Activated T-cell treated with anti-CD3 and anti-CD28 coated beads, Interleukin-2, amount 50 U/mL, for 1 hour (primary cell): Measurements from ENCODE around the gene GNAS-AS1.

Source experiments
- DNase-seq: peaks from one replicate; pipeline ENCODE4 v3.0.0-alpha.2; 2020

GNAS-AS1 gene

DNA sequence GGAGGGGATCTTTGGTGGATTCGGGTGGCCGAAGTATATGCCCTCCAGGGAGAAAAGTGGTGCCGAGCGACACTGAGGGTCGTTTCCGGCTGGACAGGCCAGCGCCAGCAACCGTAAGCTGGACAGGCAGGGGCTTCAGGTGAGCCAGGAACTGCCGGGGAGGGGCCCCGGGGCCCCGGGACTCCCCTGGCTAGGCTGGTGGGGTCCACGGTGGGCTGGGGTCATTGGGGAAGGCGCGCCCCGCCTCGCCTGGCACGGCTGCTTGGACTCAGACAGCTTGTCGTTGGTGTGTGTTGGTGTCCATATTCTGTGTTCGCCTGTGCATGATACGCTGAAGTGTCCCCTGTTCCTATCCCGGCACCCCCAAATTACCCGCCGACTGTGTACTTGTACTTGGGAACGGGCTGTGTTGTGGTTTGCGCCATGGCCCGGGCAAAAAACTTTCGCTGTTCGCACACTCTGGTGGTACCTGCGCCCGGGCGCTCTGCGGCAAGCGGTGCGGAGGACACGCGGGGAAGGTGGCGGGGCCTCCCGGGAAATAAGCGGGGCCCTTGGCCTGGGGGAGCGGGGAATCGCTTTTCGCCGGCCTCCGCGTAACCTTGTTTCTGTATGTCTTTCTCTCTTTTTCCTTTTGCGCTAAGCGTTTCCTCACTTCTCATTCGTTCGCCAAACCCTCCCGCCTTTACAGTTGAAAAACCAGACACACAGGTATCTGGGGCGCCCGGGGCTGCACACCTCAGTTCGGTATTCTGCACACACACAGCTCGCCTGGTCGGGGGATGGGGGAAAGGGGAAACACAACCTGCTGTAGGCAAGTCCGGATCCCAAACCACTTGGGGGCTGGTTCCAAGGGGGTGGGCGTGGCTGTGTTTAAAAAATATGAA is 5.0 kb upstream of the GNAS-AS1 start:
- DNase-seq, result no peak

DNA sequence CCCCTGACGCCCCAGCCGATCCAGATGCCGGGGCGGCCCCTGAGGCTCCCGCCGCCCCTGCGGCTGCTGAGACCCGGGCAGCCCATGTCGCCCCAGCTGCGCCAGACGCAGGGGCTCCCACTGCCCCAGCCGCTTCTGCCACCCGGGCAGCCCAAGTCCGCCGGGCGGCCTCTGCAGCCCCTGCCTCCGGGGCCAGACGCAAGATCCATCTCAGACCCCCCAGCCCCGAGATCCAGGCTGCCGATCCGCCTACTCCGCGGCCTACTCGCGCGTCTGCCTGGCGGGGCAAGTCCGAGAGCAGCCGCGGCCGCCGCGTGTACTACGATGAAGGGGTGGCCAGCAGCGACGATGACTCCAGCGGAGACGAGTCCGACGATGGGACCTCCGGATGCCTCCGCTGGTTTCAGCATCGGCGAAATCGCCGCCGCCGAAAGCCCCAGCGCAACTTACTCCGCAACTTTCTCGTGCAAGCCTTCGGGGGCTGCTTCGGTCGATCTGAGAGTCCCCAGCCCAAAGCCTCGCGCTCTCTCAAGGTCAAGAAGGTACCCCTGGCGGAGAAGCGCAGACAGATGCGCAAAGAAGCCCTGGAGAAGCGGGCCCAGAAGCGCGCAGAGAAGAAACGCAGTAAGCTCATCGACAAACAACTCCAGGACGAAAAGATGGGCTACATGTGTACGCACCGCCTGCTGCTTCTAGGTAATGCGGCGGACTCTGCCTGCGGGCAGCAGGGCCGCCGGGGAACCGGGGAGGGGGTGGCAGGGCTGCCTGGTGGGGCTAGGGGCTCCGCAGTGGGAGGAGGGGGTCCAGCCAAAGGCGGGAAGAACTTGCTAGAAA is 4.2 kb upstream of the GNAS-AS1 start:
- peak; percentile 32 for DNase-seq

GRCh38 chr20:58853976-58854637 is 3.4 kb upstream of the GNAS-AS1 start:
- DNase-seq, result no peak

DNA sequence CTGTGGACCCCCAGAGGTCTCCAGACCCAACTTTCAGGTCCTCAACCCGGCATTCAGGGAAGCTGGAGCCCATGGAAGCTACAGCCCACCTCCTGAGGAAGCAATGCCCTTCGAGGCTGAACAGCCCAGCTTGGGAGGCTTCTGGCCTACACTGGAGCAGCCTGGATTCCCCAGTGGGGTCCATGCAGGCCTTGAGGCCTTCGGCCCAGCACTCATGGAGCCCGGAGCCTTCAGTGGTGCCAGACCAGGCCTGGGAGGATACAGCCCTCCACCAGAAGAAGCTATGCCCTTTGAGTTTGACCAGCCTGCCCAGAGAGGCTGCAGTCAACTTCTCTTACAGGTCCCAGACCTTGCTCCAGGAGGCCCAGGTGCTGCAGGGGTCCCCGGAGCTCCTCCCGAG is 2.8 kb upstream of the GNAS-AS1 start:
- no peak for DNase-seq

- peak; percentile 63 for DNase-seq
These were observed 2.0 kb upstream of the GNAS-AS1 start, which contains the start of gene GNAS for GRCh38 chr20:58852543-58853271. Gene GNAS (plus strand): TSS chr20:58852716.

DNA sequence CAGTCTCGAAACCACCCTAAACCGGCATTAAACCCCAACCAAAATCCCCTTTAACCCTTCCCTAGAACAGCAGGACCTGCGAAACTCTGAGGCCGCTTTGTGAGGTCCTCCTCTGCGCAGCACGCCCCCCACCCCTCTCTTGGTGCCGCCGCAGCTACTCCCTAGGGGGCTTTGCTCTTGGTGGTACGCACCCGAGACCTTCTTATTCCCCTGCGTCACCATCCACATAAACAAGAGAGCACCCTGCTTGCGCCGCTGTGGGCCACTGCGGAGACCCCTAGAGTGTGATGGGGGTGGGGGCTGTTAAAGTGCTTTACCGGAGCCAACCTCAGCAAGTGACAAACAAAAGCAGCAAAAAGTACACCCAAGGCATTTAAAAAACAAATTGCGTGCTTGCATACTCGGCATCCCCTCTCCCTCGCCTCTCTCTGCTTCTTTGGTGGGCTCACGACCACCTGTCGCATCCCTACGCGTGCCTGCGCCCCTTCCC is 1.3 kb upstream of the GNAS-AS1 start:
- DNase-seq, result no peak

DNA sequence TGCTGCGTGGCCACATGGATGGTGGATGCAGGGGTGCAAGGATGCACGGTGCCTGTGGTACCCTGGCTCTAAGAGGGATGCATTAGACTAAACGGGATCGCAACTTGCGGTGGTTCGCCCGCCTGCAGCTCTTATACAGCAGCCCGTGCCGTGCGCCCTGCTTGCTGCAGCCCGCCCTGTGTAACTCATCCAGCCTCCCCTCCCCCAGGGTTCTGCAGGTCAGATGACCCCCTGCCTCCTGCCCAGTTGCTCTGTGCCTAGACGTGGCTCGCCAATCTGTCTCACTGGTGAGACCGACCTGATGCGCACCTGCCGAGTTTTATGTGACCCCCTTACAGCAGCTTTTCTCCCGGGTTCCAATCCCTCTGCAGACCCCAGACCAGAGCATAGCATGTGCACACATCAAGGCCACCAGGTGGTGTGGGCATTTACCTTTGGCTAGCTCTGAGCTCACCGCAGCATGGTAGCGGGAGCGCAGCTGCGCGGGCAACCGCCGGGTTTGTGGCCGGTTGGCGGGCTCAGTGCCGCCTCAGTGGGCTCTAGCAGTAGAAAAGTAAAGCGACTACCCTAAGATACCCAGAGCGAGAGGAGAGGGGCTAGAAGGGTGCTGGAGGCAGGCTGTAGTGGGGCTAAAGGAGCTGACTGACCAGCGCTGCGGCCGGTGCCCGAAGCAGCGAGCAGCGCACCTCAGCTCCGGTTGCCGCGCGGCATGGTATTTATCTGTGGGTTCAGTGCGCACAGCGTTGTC is 693 bp upstream of the GNAS-AS1 start:
- DNase-seq, result no peak

DNA sequence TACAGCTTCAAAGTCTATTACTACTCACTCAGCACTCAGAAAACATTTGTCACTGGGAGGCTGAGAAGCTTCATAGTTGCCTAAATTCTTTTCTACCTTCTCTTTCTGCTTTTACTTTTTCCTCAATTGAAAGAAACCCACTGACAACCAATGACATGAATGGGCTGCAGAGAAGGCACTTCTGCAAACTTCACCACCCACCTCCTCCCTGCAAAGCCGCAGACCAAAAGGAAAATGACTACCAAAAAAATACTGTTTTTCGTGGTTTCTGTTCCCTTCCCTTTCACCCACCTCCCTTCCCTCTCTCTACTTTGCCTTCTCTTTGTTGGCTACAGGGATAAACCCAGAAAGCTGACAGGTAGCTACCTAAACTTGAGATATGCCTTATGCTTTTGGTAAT is 3.2 kb downstream of the GNAS-AS1 start:
- no peak for DNase-seq

GRCh38 chr20:58845706-58846105 is 5.0 kb downstream of the GNAS-AS1 start:
- DNase-seq, result no peak

DNA sequence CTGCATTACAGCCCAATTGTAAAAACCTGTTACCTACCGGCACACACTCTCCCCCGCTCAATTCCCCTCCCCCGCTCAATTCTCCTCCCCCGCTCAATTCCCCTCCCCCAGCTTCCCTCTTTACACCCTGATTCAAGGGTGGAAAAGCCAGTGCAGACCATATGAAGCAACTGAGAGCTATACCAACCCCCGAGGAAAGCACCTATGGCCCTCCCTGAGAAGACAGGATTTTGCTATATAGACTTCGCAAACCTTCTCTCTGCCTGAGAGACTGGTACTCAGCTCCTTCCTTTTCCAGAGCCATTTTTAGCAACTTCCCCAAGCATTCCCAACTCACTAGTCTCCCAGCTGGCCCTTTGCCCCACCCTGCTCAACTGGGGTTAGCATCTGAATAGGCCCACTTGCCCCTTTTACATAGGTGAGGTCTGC is 7.6 kb downstream of the GNAS-AS1 start:
- DNase-seq, result no peak

DNA sequence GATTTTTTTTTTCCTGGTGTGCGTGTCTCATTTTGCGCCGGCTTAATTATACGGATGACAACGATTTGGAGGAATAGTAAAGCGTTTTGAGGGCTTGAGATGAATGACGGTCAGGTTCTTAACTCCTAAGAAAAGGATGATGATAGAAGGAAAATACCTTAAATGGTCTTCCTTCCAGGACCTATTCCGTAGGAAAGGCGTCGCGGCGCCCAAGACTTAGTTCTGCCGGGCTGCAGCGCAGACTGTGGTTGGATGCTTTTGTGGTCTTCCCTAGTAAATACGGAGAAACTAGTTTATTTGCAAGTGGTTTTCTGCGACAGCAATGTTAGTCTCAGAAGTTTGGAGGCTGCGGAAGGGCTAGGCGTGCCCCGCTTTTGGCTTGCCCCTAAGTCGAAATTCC is 8.4 kb downstream of the GNAS-AS1 start:
- DNase-seq, result no peak

DNA sequence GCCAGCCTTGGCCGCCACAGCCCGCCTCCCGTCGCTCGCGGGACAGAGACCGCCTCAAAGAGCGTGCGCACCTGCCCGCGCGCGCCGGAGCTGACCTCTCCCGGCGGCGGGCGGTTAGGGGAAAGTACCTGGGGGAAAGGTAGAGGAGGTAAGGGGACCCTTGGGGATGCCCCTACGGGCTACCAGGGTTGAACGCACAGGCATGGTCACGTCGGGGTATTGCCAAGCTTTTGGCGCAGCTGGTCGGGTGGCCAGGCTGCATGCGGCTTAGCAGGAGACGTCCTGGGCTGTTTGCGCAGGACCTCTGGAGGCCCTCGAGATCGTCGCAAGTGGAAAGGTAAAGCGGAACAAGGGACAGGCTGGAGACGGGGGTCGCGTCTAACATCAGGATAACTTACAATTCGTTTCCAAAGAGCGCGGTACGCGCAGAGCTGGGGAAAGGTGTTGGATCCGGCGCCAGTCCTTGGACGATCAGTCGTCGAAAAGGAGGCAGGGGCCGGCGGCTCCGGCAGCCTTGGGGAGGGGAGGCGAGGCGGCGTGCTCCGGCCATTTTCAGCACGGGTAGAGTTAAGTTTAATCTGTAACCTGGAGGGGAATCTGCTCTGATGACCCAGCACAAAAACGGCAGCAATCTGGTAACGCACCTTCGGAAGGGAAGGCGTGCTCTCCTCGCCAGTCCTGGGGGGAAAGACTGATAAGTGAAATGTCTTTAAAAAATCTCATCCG is 9.0 kb downstream of the GNAS-AS1 start:
- no peak for DNase-seq

GRCh38 chr20:58840816-58841538 is 9.7 kb downstream of the GNAS-AS1 start:
- DNase-seq, result no peak

GRCh38 chr20:58839991-58840747 is 10.5 kb downstream of the GNAS-AS1 start:
- no peak for DNase-seq

DNA sequence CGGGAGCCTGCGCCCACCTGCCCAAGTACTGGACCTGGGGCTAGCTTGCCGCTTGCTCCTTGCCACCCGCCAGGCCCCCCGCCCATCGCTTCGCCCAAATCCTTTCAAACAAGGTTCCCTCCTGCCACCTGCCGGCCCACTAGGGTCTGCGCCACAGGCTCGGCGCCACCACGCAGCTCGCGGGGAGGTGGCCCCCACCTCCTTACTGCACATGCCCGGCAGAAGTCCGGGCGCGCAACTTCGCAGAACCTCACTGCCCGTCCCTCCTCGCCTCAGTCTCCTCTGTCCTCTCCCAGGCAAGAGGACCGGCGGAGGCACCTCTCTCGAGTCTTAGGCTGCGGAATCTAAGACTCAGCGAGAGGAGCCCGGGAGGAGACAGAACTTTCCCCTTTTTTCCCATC is 11.2 kb downstream of the GNAS-AS1 start:
- DNase-seq, result peak; percentile 57

- no peak for DNase-seq
These were observed 12.5 kb downstream of the GNAS-AS1 start for GRCh38 chr20:58838174-58838573.

GRCh38 chr20:58837717-58838116 is 13.0 kb downstream of the GNAS-AS1 start:
- no peak for DNase-seq

DNA sequence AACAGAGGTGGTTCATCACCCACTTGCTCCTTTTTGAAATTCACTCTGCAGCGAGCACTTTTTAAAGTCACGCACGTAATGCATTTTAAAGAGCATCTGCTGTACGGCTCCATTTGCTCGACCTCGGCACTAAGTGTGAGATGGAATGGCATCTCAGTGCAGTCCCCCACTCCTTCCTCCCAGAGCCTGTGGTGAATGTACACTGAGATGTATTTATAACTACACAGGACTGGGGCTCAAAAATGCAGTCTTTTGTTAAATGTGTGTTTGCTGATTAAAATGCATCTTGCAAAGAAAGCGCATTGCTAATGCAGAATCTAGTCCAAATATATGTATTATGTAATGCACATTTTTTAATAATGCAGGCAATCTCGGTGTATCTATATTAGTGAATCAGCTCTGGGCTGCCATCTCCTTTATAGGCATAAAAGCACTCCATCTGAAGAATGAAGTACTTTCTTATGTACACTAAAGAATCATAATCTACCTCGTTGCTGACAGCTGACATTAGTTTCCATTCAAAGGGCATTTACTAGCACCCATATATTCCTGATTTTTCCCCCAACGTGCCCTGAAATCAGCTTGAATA is 14.0 kb downstream of the GNAS-AS1 start:
- no peak for DNase-seq

- no peak for DNase-seq
These were observed 15.5 kb downstream of the GNAS-AS1 start for GRCh38 chr20:58835231-58835630.
